HG02798 (cell line): Measurements from ENCODE around the gene RAB17.

Experiments
- ATAC-seq: cut with Tn5 transposase; IDR thresholded peaks from one replicate; pipeline ENCODE4 v1.9.1; 2021; ENCODE audit warnings: mild to moderate bottlenecking; ENCODE audit not compliant: unreplicated experiment, poor library complexity

RAB17 gene

GRCh38 chr2:237524631-237525030 lies 65.9 kb downstream of the RAB17 start:
- ATAC-seq: no peak
